HG02840 (cell line): Measurements from ENCODE around the gene CUL7.
A peak's percentile ranks its signal among the peaks of the same experiment; 100 is the strongest.
"Not testable (repeated sequence)": the region's sequence is repeated elsewhere in the genome, so short reads cannot be mapped to it uniquely, and the experiment has no call there.

Experiments
- ATAC-seq: cut with Tn5 transposase; IDR thresholded peaks from one replicate; pipeline ENCODE4 v1.9.1; 2021; ENCODE audit warnings: mild to moderate bottlenecking, moderate library complexity, moderate number of reproducible peaks; ENCODE audit not compliant: unreplicated experiment, low FRiP score

The CUL7 gene

GRCh38 chr6:43053545-43054205 lies at the start of gene CUL7:
Gene CUL7 (minus strand): TSS chr6:43053851. CDS start chr6:43052788, 1,063 bp downstream.
- peak; percentile 71 for ATAC-seq

DNA sequence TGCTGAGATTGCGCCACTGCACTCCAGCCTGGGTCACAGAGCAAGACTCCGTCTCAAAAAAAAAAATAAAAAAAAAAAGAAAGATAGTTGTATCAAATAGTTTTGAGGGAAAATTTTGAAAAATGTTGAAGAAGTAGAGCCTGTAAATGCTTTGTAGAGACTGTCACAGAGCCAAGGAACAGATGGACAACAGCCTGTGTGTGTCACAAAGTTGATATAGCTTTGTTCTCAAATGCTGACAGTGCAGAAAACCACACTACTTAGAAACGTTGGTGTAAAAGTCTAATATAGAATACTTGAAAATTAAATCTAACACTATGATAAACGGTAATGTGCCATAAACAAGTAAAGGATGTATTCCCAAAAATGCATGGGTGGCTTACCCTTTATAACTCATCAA lies 47.8 kb upstream of the CUL7 start:
- no peak for ATAC-seq

DNA sequence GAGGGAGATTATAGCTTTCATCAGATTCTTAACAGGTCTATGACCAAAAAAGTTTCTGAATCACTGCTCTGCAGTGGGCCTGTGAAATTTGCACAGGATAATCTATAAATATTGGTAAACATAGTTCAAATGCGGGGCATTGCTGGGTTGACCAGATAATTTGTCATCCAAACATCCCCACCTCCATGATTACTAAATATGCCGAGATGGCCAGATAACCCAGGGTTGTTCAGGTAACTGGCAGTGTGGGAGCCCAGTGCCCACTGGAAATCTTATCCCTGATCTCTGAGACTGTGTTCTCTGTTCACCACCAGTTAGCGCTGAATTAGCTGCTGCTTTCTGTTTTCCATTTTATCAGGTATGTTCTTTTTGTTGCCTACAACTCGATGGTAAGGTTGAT lies 43.9 kb upstream of the CUL7 start:
- no peak for ATAC-seq

GRCh38 chr6:43097098-43097489 lies 43.4 kb upstream of the CUL7 start:
- ATAC-seq, result no peak

GRCh38 chr6:43096451-43097097 lies 42.9 kb upstream of the CUL7 start:
- ATAC-seq, result no peak

DNA sequence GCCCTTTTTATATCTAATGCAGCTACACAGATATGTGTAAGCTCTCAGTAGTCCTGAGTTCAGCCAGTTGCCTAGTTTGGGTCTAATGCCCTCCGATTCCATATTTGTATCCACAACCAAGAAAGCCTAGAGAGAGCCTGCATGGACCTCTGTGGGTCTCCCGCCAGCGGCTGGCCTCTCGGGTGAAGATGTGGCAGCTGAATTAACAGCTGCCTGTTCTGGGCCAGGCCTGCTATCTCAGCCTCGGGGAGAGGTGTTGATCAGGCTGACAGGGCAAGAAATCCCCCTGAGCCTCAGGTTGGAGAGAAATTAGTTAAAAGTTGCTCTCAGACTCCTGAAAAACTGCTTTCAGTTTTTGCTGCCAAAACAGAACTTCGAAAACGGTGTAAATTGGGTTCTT lies 42.3 kb upstream of the CUL7 start:
- no peak for ATAC-seq

- no peak for ATAC-seq
Observed at GRCh38 chr6:43093436-43094289, 40.0 kb upstream of the CUL7 start.

DNA sequence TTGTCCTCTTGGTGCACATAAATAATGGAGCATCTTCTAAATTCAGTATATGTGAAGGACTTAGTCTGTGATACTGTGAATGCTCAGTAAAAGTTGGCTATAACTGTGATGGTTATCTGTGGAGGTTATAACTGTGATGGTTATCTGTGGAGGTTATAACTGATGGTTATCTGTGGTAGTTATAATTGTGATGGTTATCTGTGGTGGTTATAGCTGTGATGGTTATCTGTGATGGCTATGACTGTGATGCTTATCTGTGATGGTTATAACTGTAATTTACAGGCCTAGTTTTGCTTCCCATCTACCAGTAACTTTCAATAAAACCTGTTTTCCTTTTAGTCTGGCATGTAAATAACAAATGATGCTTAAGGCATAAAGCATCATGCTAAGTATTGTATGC lies 39.0 kb upstream of the CUL7 start:
- no peak for ATAC-seq

- ATAC-seq, result no peak
Observed at GRCh38 chr6:43091436-43091991, 37.9 kb upstream of the CUL7 start.

DNA sequence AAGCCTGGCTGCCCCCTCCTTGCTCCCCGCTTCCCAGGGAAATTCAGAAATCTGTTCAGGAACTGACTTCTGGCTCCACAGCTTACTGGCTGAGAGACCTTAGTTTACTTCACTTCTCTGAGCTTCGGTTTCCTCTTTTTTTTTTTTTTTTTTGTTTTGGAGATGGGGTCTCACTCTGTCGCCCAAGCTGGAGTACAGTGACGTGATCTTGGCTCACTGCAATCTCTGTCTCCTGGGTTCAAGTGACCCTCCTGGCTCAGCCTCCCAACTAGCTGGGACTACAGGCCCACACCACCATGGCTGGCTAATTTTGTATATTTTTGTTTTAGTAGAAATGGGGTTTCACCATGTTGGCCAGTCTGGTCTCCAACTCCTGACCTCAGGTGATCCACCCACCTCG lies 37.4 kb upstream of the CUL7 start:
- ATAC-seq, result no peak

DNA sequence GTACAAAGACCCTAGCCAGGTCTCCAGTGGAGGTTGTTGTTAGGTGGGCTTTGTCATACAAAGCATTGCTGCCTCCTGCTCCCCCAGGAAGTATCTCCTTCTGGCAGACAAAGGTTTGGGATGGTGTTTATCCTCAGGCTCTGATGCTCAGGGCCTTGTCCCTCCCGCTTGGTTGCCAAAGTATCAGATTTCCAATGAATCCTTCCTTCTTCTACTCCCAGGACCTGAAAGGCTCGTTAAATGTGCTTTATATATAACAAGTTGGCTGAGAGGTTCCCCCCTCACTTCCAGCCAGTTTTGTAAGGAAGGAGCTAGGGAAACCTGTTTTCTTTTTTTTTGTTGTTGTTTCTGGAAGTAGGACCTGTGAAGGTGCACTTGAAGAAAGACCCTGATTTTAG lies 36.9 kb upstream of the CUL7 start:
- no peak for ATAC-seq

DNA sequence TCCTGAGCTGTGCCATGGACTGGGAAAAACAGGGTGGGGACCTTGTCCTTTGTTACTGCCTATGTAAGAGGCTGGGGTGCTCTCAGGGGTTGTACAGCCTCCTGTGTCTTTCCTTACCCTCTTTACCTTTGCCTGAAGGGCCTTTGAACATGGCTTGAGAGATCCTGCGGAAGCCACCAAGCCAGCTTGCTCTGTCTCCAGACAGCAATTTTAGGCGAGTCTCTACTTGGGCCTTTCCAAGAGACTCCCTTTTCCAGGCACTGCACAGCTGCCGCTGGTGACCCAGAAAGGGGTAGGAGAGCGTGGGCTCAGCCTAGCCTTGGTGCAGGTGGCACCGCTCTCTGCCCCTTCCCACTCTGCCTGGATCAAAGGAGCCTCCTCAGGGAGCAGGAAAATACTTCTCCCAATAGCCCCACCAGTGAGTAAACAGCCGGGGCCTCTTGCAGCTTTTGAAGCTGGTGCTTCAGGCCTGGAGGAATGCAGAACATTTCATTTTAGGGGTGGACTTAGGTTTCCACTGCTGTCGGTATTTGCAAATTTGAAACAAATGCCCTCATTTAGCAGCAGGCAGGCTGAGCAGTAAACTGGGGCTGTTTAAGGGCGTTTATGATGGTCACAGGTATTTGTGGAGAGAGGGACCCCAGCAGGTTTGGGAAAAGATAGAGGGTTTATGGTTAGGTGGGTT lies 36.4 kb upstream of the CUL7 start:
- no peak for ATAC-seq

DNA sequence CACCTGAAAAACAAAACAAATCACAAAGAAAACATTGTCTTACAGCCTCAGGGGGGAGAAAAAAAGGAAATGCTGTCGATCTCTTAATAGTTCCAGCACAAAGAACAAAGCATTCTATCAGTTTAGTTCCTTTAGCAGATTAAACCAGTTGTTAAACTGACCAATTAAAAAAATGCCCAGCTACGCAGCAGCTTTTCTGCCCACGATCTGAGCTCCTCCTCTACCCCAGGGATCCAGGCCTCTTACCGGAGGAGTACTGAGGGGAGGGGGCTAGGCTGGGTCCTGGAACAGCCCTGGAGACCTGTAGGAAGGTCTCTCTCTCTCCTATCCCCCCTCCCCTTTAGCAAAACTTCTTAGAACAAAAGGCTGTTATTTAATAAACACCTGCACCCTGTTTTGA lies 35.8 kb upstream of the CUL7 start:
- ATAC-seq, result no peak

GRCh38 chr6:43088654-43089056 lies 35.0 kb upstream of the CUL7 start:
- no peak for ATAC-seq

GRCh38 chr6:43086022-43086658 lies 32.5 kb upstream of the CUL7 start:
- ATAC-seq, result no peak

DNA sequence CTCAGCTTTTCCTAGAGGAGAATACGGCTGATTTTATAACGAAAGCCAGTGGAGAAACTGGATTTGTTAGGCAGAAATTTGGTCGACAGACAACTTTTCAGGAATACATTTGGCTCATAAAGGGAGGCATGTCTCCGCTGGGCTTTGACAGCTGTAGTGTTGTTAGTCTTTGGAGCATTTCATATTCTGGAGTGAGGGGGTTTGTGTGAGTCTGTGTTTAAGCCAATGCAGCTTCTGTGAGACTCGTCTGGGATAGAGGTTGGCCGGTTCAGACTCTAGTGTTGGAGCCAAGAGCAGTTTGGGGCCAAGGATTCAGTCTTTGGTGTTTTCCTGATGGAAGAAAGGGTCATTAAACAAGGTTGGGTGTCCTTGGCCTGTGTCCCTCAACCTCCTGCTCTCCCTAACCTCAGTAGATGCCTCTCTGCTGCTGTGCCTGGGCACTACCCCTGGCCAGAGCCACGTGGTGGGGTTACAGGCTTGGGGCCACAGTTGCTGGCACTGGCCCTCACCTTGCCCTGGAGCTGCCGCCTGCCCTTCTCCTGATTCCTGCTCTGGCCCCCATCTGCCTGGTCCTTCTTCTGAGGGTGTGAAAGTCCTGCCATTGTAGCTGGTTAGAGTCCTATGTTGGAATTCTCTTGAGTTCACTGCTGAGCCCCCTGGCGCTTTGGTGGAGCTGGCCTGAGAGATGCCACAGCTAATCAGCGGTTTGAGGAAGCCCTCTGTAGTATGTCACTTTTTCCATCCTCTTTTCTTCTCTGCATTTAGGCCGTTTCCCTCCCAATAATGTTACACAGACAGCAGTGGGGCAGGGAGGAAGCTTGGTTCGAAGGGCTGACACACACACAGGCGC lies 29.4 kb upstream of the CUL7 start:
- no peak for ATAC-seq

DNA sequence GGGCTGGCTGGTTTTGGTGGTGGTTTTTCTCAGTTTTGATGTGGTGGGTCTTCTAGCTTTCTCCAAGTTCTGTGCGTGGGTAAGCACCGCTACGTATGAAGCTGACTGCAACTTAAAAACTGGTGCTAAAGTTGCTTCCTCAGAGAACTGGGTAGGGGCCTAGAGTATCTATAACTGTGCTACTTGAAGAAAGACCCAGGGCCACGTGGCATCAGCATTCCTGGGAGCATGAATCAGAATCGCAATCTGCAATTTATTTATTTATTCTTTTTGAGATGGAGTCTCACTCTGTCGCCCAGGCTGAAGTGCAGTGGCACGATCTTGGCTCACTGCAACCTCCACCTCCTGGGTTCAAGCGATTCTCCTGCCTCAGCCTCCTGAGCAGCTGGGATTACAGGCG lies 28.3 kb upstream of the CUL7 start:
- not testable (repeated sequence) for ATAC-seq

DNA sequence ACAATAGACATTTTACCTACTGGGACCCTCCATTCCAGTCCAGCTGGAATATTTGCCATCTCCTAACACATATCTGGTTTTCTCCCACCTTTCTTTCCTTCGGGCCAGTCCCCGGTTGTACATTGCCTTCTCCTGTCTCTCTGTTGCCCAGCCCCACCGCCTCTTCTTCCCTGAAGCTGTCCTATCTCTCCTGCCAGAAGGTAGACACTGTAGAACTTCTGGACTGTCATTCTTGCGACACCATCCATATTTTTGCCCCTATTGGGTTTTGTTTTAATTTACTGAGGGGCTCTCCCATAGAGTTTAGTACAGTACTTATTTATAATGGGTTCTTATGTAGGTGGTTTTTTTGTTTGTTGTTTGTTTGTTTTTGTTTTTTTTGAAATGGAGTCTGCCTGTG lies 27.4 kb upstream of the CUL7 start:
- no peak for ATAC-seq

- no peak for ATAC-seq
Observed at GRCh38 chr6:43078691-43079090, 25.0 kb upstream of the CUL7 start.
